DND-41 (cell line): ENCODE measurements around the gene AKTIP.

Experiments used
- ATAC-seq: fragments of 200-7000 bp; cut with Tn5 transposase; 3 replicates; pipeline ENCODE4 v1.9.1; 2021; ENCODE audit warnings: low read depth; ENCODE audit not compliant: insufficient read depth
- DNase-seq: peaks from one replicate; pipeline ENCODE4 v3.0.0-alpha.2; 2020
- H2AFZ ChIP-seq: 2 replicates; pipeline ENCODE4 v1.6.0; 2012; ENCODE audit warnings: low read depth, low read length
- H3K27ac ChIP-seq: 2 replicates; pipeline ENCODE4 v1.5.1; 2012; ENCODE audit warnings: low read length, inconsistent platforms
- H3K27me3 ChIP-seq: fragments of 200-600 bp; sonication (generic); 2 replicates; pipeline ENCODE4 v1.6.0; 2012; ENCODE audit warnings: low read length, mild to moderate bottlenecking, inconsistent platforms; ENCODE audit not compliant: insufficient read depth, poor library complexity
- H3K36me3 ChIP-seq: 2 replicates; pipeline ENCODE4 v1.5.1; 2012; ENCODE audit warnings: low read length, inconsistent platforms; ENCODE audit not compliant: insufficient read depth
- H3K4me1 ChIP-seq: 2 replicates; pipeline ENCODE4 v1.5.1; 2012; ENCODE audit warnings: mild to moderate bottlenecking, low read length; ENCODE audit not compliant: insufficient read depth
- H3K4me2 ChIP-seq: 2 replicates; pipeline ENCODE4 v1.6.0; 2012; ENCODE audit warnings: mild to moderate bottlenecking, moderate library complexity, low read length, inconsistent platforms; ENCODE audit not compliant: insufficient read depth
- H3K4me3 ChIP-seq, 2 experiments: fragments of 200-600 bp in 1 of 2; shearing (Covaris generic) in 1 of 2; 2 replicates each; pipeline ENCODE4 v1.5.1; 2012 to 2016; ENCODE audit warnings: inconsistent platforms in 2 of 2, low read length in 2 of 2, mild to moderate bottlenecking in 2 of 2, low read depth in 1 of 2, moderate library complexity in 1 of 2
- H3K79me2 ChIP-seq: 2 replicates; pipeline ENCODE4 v1.6.0; 2012; ENCODE audit warnings: low read length, inconsistent platforms; ENCODE audit not compliant: insufficient read depth
- H3K9ac ChIP-seq: 2 replicates; pipeline ENCODE4 v1.6.0; 2012; ENCODE audit warnings: low read depth, mild to moderate bottlenecking, inconsistent platforms, low read length, moderate library complexity
- H3K9me3 ChIP-seq: 2 replicates; pipeline ENCODE4 v1.5.1; 2012; ENCODE audit warnings: low read length, moderate library complexity, mild to moderate bottlenecking, inconsistent platforms; ENCODE audit not compliant: insufficient read depth, severe bottlenecking
- H4K20me1 ChIP-seq: 2 replicates; pipeline ENCODE4 v1.6.0; 2012; ENCODE audit warnings: low read length; ENCODE audit not compliant: insufficient read depth
- EZH2 ChIP-seq: IDR thresholded peaks from 3 replicates; pipeline ENCODE4 v1.6.1; 2012; ENCODE audit warnings: borderline replicate concordance, low read depth, mild to moderate bottlenecking, moderate library complexity, low read length, inconsistent platforms; ENCODE audit not compliant: severe bottlenecking
- TF ChIP-seq, protein P1 (sequence below): IDR thresholded peaks from 2 replicates; pipeline ENCODE4 v1.5.1; 2012; ENCODE audit warnings: borderline replicate concordance, low read length, moderate library complexity, mild to moderate bottlenecking; ENCODE audit not compliant: poor library complexity, severe bottlenecking; ENCODE audit errors: extremely low read depth

Gene AKTIP

DNA sequence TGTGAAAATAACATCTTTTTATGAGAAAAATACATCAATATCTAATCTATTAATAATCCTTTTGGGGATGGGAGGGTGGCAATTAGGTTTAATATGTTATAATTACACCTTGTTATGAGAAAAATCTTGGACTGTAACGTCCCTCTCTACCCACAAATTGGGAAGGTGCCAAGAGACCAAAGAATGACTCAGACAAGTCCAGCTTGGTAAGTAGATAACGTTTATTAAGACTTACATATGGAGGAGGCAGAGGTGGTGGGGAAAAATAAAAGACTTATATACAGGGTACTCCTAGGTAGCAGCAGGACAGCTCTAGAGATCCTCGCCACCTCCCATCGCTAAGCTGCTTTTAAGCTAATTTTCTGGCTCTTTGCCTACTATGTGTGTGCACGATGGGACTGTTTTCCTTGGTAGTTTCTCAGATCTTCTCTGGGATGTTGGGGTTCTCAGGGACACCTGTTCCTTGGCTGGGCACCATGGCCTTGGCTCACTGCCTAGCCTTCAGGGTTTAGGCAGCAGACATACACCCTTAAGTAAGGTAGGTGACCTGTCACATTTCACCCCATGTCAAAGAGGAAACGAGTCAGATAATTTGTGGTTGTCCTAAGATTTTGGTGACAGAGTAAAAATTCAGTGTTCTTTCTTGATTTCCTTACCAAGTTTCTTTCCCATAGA is 37.3 kb downstream of the AKTIP start:
- DNase-seq (no peak), ATAC-seq (no peak)
- Histone ChIP-seq H3K9ac (no peak overlapping the region), H4K20me1 (no peaks in the 10 kb centered on the region), H3K27ac (no peak overlapping the region), H3K27me3 (no peaks in the 10 kb centered on the region), H3K36me3 (peaks cover 89% of the 10 kb centered on the region), H3K4me3 (no peak overlapping the region), H3K4me1 (no peaks in the 10 kb centered on the region), H3K9me3 (no peaks in the 10 kb centered on the region), H3K4me2 (no peak overlapping the region), H3K79me2 (no peaks in the 10 kb centered on the region), H2AFZ (no peak overlapping the region)
- TF ChIP-seq EZH2, result no peak
- TF ChIP-seq, protein P1, sequence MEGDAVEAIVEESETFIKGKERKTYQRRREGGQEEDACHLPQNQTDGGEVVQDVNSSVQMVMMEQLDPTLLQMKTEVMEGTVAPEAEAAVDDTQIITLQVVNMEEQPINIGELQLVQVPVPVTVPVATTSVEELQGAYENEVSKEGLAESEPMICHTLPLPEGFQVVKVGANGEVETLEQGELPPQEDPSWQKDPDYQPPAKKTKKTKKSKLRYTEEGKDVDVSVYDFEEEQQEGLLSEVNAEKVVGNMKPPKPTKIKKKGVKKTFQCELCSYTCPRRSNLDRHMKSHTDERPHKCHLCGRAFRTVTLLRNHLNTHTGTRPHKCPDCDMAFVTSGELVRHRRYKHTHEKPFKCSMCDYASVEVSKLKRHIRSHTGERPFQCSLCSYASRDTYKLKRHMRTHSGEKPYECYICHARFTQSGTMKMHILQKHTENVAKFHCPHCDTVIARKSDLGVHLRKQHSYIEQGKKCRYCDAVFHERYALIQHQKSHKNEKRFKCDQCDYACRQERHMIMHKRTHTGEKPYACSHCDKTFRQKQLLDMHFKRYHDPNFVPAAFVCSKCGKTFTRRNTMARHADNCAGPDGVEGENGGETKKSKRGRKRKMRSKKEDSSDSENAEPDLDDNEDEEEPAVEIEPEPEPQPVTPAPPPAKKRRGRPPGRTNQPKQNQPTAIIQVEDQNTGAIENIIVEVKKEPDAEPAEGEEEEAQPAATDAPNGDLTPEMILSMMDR, result no peak

DNA sequence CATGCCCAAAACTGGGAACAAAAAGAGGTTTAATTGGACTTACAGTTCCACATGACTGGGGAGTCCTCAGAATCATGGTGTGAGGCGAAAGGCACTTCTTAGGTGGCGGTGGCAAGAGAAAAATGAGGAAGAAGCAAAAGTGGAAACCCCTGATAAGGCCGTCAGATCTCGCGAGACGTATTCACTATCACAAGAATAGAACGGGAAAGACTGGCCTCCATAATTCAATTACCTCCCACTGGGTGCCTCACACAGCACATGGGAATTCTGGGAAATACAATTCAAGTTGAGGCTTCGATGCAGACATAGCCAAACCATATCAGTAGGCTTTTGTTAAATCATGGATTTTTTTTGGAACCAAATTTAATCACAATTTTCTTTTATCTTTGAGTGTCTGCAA is 44.4 kb downstream of the AKTIP start:
- Histone ChIP-seq H3K4me2 (0 out of 2 replicates have a peak overlapping the region, but pooled peaks have one; percentile 59), H3K9ac (no peak overlapping the region), H3K4me3 (no peak overlapping the region), H3K4me1 (peaks cover 50% of the 10 kb centered on the region), H3K79me2 (no peaks in the 10 kb centered on the region), H3K9me3 (no peaks in the 10 kb centered on the region), H3K27ac (peak overlapping the region; percentile 49), H3K36me3 (peaks cover 69% of the 10 kb centered on the region), H2AFZ (no peak overlapping the region), H3K27me3 (no peaks in the 10 kb centered on the region), H4K20me1 (peaks cover 29% of the 10 kb centered on the region)
- ATAC-seq (no peak), DNase-seq (no peak)
- no peak for TF ChIP-seq EZH2
- TF ChIP-seq, protein P1, result no peak

DNA sequence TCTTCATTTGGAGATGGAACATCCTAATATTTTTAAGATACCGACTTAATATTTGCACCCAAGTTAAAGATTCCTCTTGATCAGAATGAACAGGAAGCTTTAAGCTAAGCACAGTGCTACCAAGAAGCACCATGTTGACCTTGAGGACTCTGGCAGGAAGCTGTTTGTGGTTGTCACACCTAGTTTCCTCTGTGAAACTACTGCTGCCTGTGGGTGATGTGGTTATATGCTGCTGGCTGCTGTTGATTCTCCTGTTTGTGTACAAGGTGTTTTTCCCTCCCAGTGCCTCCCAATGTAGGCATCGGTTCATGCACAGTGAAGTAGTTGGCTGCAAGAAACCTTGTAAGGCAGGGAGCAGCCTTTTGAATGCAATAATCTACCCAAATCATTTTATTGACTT is 45.3 kb downstream of the AKTIP start:
- Histone ChIP-seq H3K9me3 (no peaks in the 10 kb centered on the region), H4K20me1 (peaks cover 33% of the 10 kb centered on the region), H3K36me3 (peaks cover 67% of the 10 kb centered on the region), H3K27me3 (no peaks in the 10 kb centered on the region), H3K79me2 (no peaks in the 10 kb centered on the region), H3K9ac (peak overlapping the region; percentile 31; the same call in 1 of the 2 replicates), H3K4me2 (peak overlapping the region; percentile 59), H2AFZ (no peak overlapping the region), H3K4me1 (peaks cover 50% of the 10 kb centered on the region), H3K27ac (peak overlapping the region; percentile 79), H3K4me3 (peak overlapping the region in 1 of 2 experiments; percentile 34; a peak in 2 of 4 replicates)
- DNase-seq (peak; percentile 89), ATAC-seq (peak; percentile 88)
- TF ChIP-seq EZH2, result no peak
- TF ChIP-seq, protein P1, result peak; percentile 47
